Measurements from ENCODE around the gene GGPS1.

- no peak for TF ChIP-seq SMC3 (conservative IDR thresholded peaks at IDR 0.05; ENCODE audit: poor library complexity)
- TF ChIP-seq REST (IDR thresholded peaks at IDR 0.05; ENCODE audit: borderline replicate concordance): no peak
- TF ChIP-seq MXI1 (conservative IDR thresholded peaks at IDR 0.05; ENCODE audit: poor library complexity, severe bottlenecking): no peak
- no peak for TF ChIP-seq EZH2 (IDR thresholded peaks at IDR 0.05; ENCODE audit: borderline replicate concordance, insufficient read depth, low read length, poor library complexity, severe bottlenecking)
Measured at GRCh38 chr1:235299169-235299858, 29.1 kb upstream of the GGPS1 start.
